Lung (tissue), 12 donors: ENCODE results near the gene DNAJC3. TPM values are rescaled to one million over a fixed set of nuclear protein-coding genes. Genes with fewer than 3 reads are reported as not detected.

ENCODE experiments used
- ATAC-seq: fragments of 200-7000 bp; cut with Tn5 transposase; one replicate; pipeline ENCODE4 v1.9.1; 2020; ENCODE audit warnings: moderate number of reproducible peaks; ENCODE audit not compliant: insufficient read depth, low FRiP score
- DNase-seq, 3 donors: peaks; one replicate each; pipeline ENCODE4 v3.0.0-alpha.2; 2013 to 2017
- H3K27ac ChIP-seq, 2 donors: one replicate each; pipeline ENCODE4 v1.5.1; 2013; ENCODE audit warnings: mild to moderate bottlenecking in 2 of 2, moderate library complexity in 2 of 2, control low read depth in 1 of 2, inconsistent platforms in 1 of 2, low read depth in 1 of 2, low read length in 1 of 2
- H3K27me3 ChIP-seq, 3 donors: one replicate each; pipeline ENCODE4 v1.5.1; 2013; ENCODE audit warnings: low read length in 2 of 3; ENCODE audit not compliant: control insufficient read depth in 3 of 3, insufficient read depth in 3 of 3
- H3K36me3 ChIP-seq, 4 donors: one replicate each; pipeline ENCODE4 v1.5.1; 2013; ENCODE audit warnings: low read length in 4 of 4, mild to moderate bottlenecking in 1 of 4, moderate library complexity in 1 of 4; ENCODE audit not compliant: control insufficient read depth in 4 of 4, insufficient read depth in 4 of 4
- H3K4me1 ChIP-seq, 5 donors: one replicate each; pipeline ENCODE4 v1.5.1; 2013; ENCODE audit warnings: low read length in 5 of 5, mild to moderate bottlenecking in 2 of 5, moderate library complexity in 1 of 5; ENCODE audit not compliant: control insufficient read depth in 5 of 5, insufficient read depth in 5 of 5
- H3K4me3 ChIP-seq: one replicate; pipeline ENCODE4 v1.5.1; 2013; ENCODE audit warnings: mild to moderate bottlenecking, control low read depth, moderate library complexity
- H3K9ac ChIP-seq, 2 donors: one replicate each; pipeline ENCODE4 v1.5.1; 2013; ENCODE audit warnings: low read length in 2 of 2, control low read depth in 1 of 2; ENCODE audit not compliant: insufficient read depth in 1 of 2
- H3K9me3 ChIP-seq, 4 donors: one replicate each; pipeline ENCODE4 v1.5.1; 2013; ENCODE audit warnings: low read length in 3 of 4, mild to moderate bottlenecking in 1 of 4, moderate library complexity in 1 of 4; ENCODE audit not compliant: control insufficient read depth in 4 of 4, insufficient read depth in 3 of 4
- CTCF ChIP-seq: IDR thresholded peaks from 2 replicates; pipeline ENCODE4 v1.5.1; 2012; ENCODE audit warnings: mild to moderate bottlenecking; ENCODE audit errors: control extremely low read depth, extremely low read depth
- WGBS, 2 donors: extraction: QIAGEN DNeasy Blood & Tissue Kit; methylation state at CpG; one replicate each; pipeline ENCODE4 v1.1.7; 2013; 5-methylcytosine and 5-hydroxymethylcytosine counted together
- polyA plus RNA-seq, 2 donors: library from polyadenylated mRNA; stranded (reverse); fragments of 200-250 nt; gene quantifications; one replicate each; pipeline ENCODE4 v1.2.1, GENCODE V29; 2013
- total RNA-seq, 2 donors: library from RNA; depleted of rRNA in 1 of 2; stranded (reverse); fragments of >200 nt in 1 of 2; gene quantifications; one replicate each; pipeline ENCODE4 v1.2.1, GENCODE V29; 2014 to 2021
- donor health status: control.
- donor health status: control.
- donor health status: Bipolar disorder and iron deficiency.
- donor health status: healthy.
- donor health status: DM: yes; HTN: yes; CAD: no.

DNAJC3 gene
- total and polyA plus RNA-seq, 4 donors = 15.2 to 61.8 (median 38.5) TPM

GRCh38 chr13:95716231-95716630 is 39.3 kb downstream of the DNAJC3 start:
- Histone ChIP-seq H3K9me3 (peaks cover 0 to 3% (median 2%) of the 10 kb centered on the region in 4 donors), H3K4me1 (no peaks in the 10 kb centered on the region), H3K27ac (no peak overlapping the region), H3K4me3 (no peak overlapping the region), H3K36me3 (peaks cover 6 to 36% (median 17%) of the 10 kb centered on the region in 4 donors), H3K9ac (no peak overlapping the region), H3K27me3 (no peaks in the 10 kb centered on the region)
- no peak for TF ChIP-seq CTCF
- 95 to 97% methylated on average over 11 of the region's 11 CpGs for WGBS, 2 donors
- DNase-seq (no peak), ATAC-seq (no peak)

GRCh38 chr13:95722241-95722640 is 45.3 kb downstream of the DNAJC3 start:
- no peak for TF ChIP-seq CTCF
- peaks cover 0 to 10% (median 4%) of the 10 kb centered on the region in 4 donors for H3K36me3 ChIP-seq
- ATAC-seq (no peak), DNase-seq (no peak)
- H3K9me3 ChIP-seq = no peaks in the 10 kb centered on the region
- no peak overlapping the region for H3K4me3 ChIP-seq
- H3K27me3 ChIP-seq = no peaks in the 10 kb centered on the region
- no peak overlapping the region for H3K9ac ChIP-seq
- no peaks in the 10 kb centered on the region for H3K4me1 ChIP-seq
- WGBS, 2 donors = 85 to 93% methylated on average over 1 of the region's 1 CpG
- no peak overlapping the region for H3K27ac ChIP-seq

- H3K4me3 ChIP-seq = no peak overlapping the region
- no peaks in the 10 kb centered on the region for H3K4me1 ChIP-seq
- ATAC-seq (no peak), DNase-seq (no peak)
- H3K9me3 ChIP-seq = no peaks in the 10 kb centered on the region
- 88 to 91% methylated on average over 1 of the region's 1 CpG for WGBS, 2 donors
- no peak overlapping the region for H3K27ac ChIP-seq
- no peak for TF ChIP-seq CTCF
- no peak overlapping the region for H3K9ac ChIP-seq
- peaks cover 0 to 6% (median 3%) of the 10 kb centered on the region in 4 donors for H3K36me3 ChIP-seq
- H3K27me3 ChIP-seq = no peaks in the 10 kb centered on the region
Measured at GRCh38 chr13:95723438-95723837, 46.5 kb downstream of the DNAJC3 start.

GRCh38 chr13:95724252-95724651 is 47.3 kb downstream of the DNAJC3 start:
- no peak overlapping the region for H3K4me3 ChIP-seq
- ATAC-seq (no peak), DNase-seq (no peak)
- H3K36me3 ChIP-seq = peaks cover 0 to 6% (median 3%) of the 10 kb centered on the region in 4 donors
- H3K27me3 ChIP-seq = no peaks in the 10 kb centered on the region
- no peaks in the 10 kb centered on the region for H3K9me3 ChIP-seq
- H3K27ac ChIP-seq = no peak overlapping the region
- no peak overlapping the region for H3K9ac ChIP-seq
- TF ChIP-seq CTCF = no peak
- 96 to 98% methylated on average over 3 of the region's 3 CpGs for WGBS, 2 donors
- H3K4me1 ChIP-seq = peaks cover 0 to 3% (median 0%) of the 10 kb centered on the region in 5 donors
